HCT116 (cell line): ENCODE measurements around the gene BLNK.

Experiments used
- ATF3 ChIP-seq: IDR thresholded peaks from 2 replicates; pipeline ENCODE4 v1.6.1; 2012
- CEBPB ChIP-seq: IDR thresholded peaks from 2 replicates; pipeline ENCODE4 v1.6.1; 2012; ENCODE audit warnings: low read depth
- CTCF ChIP-seq, 3 experiments: fragments of 200-600 bp in 1 of 3; sonication (generic) in 1 of 3; IDR thresholded peaks in 2 of 3; conservative IDR thresholded peaks in 1 of 3; 2 replicates each; pipeline ENCODE4 v1.5.1; 2012 to 2017; ENCODE audit warnings: low read depth in 2 of 3, low read length in 2 of 3, antibody characterized with exemption in 1 of 3, borderline replicate concordance in 1 of 3, control low read depth in 1 of 3, mild to moderate bottlenecking in 1 of 3, mixed read lengths in 1 of 3, mixed run types in 1 of 3, moderate library complexity in 1 of 3; ENCODE audit not compliant: insufficient read depth in 1 of 3
- EGR1 ChIP-seq: IDR thresholded peaks from 2 replicates; pipeline ENCODE4 v1.6.1; 2012; ENCODE audit warnings: low read depth
- EZH2 ChIP-seq: fragments of 200-600 bp; sonication (generic); IDR thresholded peaks from 2 replicates; pipeline ENCODE4 v1.6.1; 2017; ENCODE audit warnings: antibody characterized with exemption, mixed run types
- EZH2phosphoT487 ChIP-seq: fragments of 200-600 bp; IDR thresholded peaks from 2 replicates; pipeline ENCODE4 v1.6.1; 2018; ENCODE audit warnings: antibody characterized with exemption, borderline replicate concordance
- POLR2A ChIP-seq: IDR thresholded peaks from 2 replicates; pipeline ENCODE4 v1.7.0; 2011; ENCODE audit warnings: borderline replicate concordance; ENCODE audit not compliant: insufficient read depth, insufficient read length; ENCODE audit errors: extremely low read depth
- POLR2AphosphoS5 ChIP-seq: IDR thresholded peaks from 2 replicates; pipeline ENCODE4 v1.6.1; 2011; ENCODE audit warnings: mild to moderate bottlenecking, low read depth, low read length, moderate library complexity
- REST ChIP-seq: IDR thresholded peaks from 2 replicates; pipeline ENCODE4 v1.6.1; 2012; ENCODE audit warnings: low read depth
- YY1 ChIP-seq: IDR thresholded peaks from 2 replicates; pipeline ENCODE4 v1.6.1; 2011; ENCODE audit warnings: low read length, low read depth, moderate library complexity, mild to moderate bottlenecking; ENCODE audit not compliant: insufficient replicate concordance; ENCODE audit errors: extremely low read depth
- ZNF274 ChIP-seq: fragments of 200-500 bp; sonication (Bioruptor generic); IDR thresholded peaks from 2 replicates; pipeline ENCODE4 v1.6.1; 2014; ENCODE audit warnings: mild to moderate bottlenecking, low read depth, low read length, inconsistent platforms

GRCh38 chr10:96217711-96218110 lies 53.7 kb downstream of the BLNK start:
- TF ChIP-seq EZH2phosphoT487: no peak
- TF ChIP-seq CTCF (IDR thresholded peaks at IDR 0.05 in 2 of 3, conservative IDR thresholded peaks at IDR 0.05 in 1 of 3; ENCODE audit: borderline replicate concordance in 1 of 3, insufficient read depth in 1 of 3, low read depth in 2 of 3, low read length in 2 of 3): no peak
- TF ChIP-seq ATF3: no peak
- TF ChIP-seq REST: no peak
- TF ChIP-seq POLR2AphosphoS5: no peak
- no peak for TF ChIP-seq EGR1
- TF ChIP-seq POLR2A: no peak
- no peak for TF ChIP-seq EZH2
- no peak for TF ChIP-seq CEBPB
- TF ChIP-seq ZNF274: no peak
- TF ChIP-seq YY1: no peak
